Trophoblast cell (in vitro differentiated cells and primary cell): ENCODE results near the gene KLRC4.
A peak's percentile ranks its signal among the peaks of the same experiment; 100 is the strongest.

Source experiments
- DNase-seq, 2 donors: peaks; one replicate each; pipeline ENCODE4 v3.0.0-alpha.2; 2016
- H2AFZ ChIP-seq: 2 replicates; pipeline ENCODE4 v1.6.1; 2013; ENCODE audit warnings: low read length, moderate library complexity, mild to moderate bottlenecking; ENCODE audit not compliant: insufficient read depth, poor library complexity
- H2AK5ac ChIP-seq: 2 replicates; pipeline ENCODE4 v1.6.1; 2013; ENCODE audit warnings: mild to moderate bottlenecking, low read length
- H2BK120ac ChIP-seq: 2 replicates; pipeline ENCODE4 v1.6.1; 2013; ENCODE audit warnings: low read length, mild to moderate bottlenecking, moderate library complexity; ENCODE audit not compliant: insufficient read depth, poor library complexity
- H2BK12ac ChIP-seq: 2 replicates; pipeline ENCODE4 v1.6.1; 2013; ENCODE audit warnings: mild to moderate bottlenecking, low read length, moderate library complexity
- H2BK5ac ChIP-seq: 2 replicates; pipeline ENCODE4 v1.6.1; 2013; ENCODE audit warnings: low read length, low read depth, moderate library complexity, mild to moderate bottlenecking; ENCODE audit not compliant: poor library complexity
- H3K14ac ChIP-seq: 2 replicates; pipeline ENCODE4 v1.6.1; 2013; ENCODE audit warnings: mild to moderate bottlenecking, low read length
- H3K18ac ChIP-seq: 2 replicates; pipeline ENCODE4 v1.6.1; 2013; ENCODE audit warnings: mild to moderate bottlenecking, low read length
- H3K23ac ChIP-seq: 2 replicates; pipeline ENCODE4 v1.6.1; 2013; ENCODE audit warnings: low read length
- H3K27ac ChIP-seq: 2 replicates; pipeline ENCODE4 v1.5.1; 2013; ENCODE audit warnings: low read depth, mild to moderate bottlenecking, inconsistent platforms, low read length, moderate library complexity
- H3K27me3 ChIP-seq: 2 replicates; pipeline ENCODE4 v1.6.1; 2013; ENCODE audit warnings: inconsistent platforms, mild to moderate bottlenecking, low read length, moderate library complexity; ENCODE audit not compliant: insufficient read depth
- H3K36me3 ChIP-seq, 2 experiments: 1 replicate in 1 of 2; 2 replicates in 1 of 2; pipeline ENCODE4 v1.6.1; 2013; ENCODE audit warnings: low read length in 2 of 2, mild to moderate bottlenecking in 2 of 2, moderate library complexity in 1 of 2; ENCODE audit not compliant: insufficient read depth in 2 of 2, control insufficient read depth in 1 of 2
- H3K4ac ChIP-seq: 2 replicates; pipeline ENCODE4 v1.6.1; 2013; ENCODE audit warnings: low read depth, mild to moderate bottlenecking, low read length, moderate library complexity
- H3K4me1 ChIP-seq, 2 experiments: 1 replicate in 1 of 2; 2 replicates in 1 of 2; pipeline ENCODE4 v1.6.1; 2013; ENCODE audit warnings: low read length in 2 of 2, mild to moderate bottlenecking in 2 of 2, moderate library complexity in 1 of 2; ENCODE audit not compliant: insufficient read depth in 2 of 2, control insufficient read depth in 1 of 2
- H3K4me2 ChIP-seq: 2 replicates; pipeline ENCODE4 v1.6.1; 2013; ENCODE audit warnings: inconsistent platforms, mild to moderate bottlenecking, low read length, moderate library complexity
- H3K4me3 ChIP-seq: 2 replicates; pipeline ENCODE4 v1.5.1; 2013; ENCODE audit warnings: mild to moderate bottlenecking, low read depth, low read length, inconsistent platforms
- H3K79me1 ChIP-seq: one replicate; pipeline ENCODE4 v1.6.1; 2013; ENCODE audit warnings: low read length
- H3K79me2 ChIP-seq: 2 replicates; pipeline ENCODE4 v1.6.1; 2013; ENCODE audit warnings: low read length, mild to moderate bottlenecking; ENCODE audit not compliant: control insufficient read depth, insufficient read depth, poor library complexity
- H3K9ac ChIP-seq: 2 replicates; pipeline ENCODE4 v1.6.1; 2013; ENCODE audit warnings: mild to moderate bottlenecking, low read length
- H3K9me3 ChIP-seq: 2 replicates; pipeline ENCODE4 v1.6.1; 2013; ENCODE audit warnings: low read depth, mild to moderate bottlenecking, control low read depth, inconsistent platforms, low read length; ENCODE audit not compliant: insufficient read depth
- H4K12ac ChIP-seq: 2 replicates; pipeline ENCODE4 v1.6.1; 2013; ENCODE audit warnings: low read depth, mild to moderate bottlenecking, low read length, moderate library complexity
- H4K8ac ChIP-seq: 2 replicates; pipeline ENCODE4 v1.6.1; 2013; ENCODE audit warnings: low read depth, mild to moderate bottlenecking, low read length, moderate library complexity
- H4K91ac ChIP-seq: one replicate; pipeline ENCODE4 v1.6.1; 2013; ENCODE audit warnings: low read depth, mild to moderate bottlenecking, low read length, moderate library complexity
- WGBS: extraction: QIAGEN DNeasy Blood & Tissue Kit; methylation state at CpG from one replicate; pipeline ENCODE4 v1.1.7; 2013; ENCODE audit warnings: missing lambda C conversion rate; ENCODE audit not compliant: insufficient read length, insufficient coverage; ENCODE audit errors: extremely low coverage; 5-methylcytosine and 5-hydroxymethylcytosine counted together

Gene KLRC4

DNA sequence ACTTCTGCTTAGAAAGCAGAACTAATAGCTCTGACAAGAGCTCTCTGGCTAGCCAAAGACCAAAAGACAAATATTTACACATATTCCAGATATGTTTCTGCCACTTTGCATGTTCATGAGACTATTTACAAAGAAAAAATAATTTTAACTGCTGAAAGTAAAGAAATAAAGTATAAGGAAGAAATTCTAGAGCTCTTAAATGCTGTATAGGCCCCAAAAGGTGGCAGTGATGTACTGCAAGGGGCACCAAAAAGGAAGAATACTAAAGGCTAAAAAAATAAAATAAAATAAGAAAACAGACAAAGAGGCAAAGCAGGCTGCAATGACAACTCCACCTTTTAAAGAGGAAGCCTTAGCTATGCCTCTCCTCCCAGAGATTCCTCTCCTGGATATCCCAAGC is 42.7 kb downstream of the KLRC4 start:
- no peak overlapping the region for H3K4me3 ChIP-seq
- no peak overlapping the region for H4K12ac ChIP-seq
- H2BK12ac ChIP-seq = no peak overlapping the region
- no peaks in the 10 kb centered on the region for H3K27me3 ChIP-seq
- H4K8ac ChIP-seq = no peak overlapping the region
- H3K4ac ChIP-seq = no peak overlapping the region
- H2BK5ac ChIP-seq = no peak overlapping the region
- H2BK120ac ChIP-seq = no peak overlapping the region
- DNase-seq = no peak
- H3K79me1 ChIP-seq = peaks cover 23% of the 10 kb centered on the region
- no peak overlapping the region for H3K18ac ChIP-seq
- H3K23ac ChIP-seq = no peak overlapping the region
- H3K4me1 ChIP-seq = peaks cover 19 to 29% of the 10 kb centered on the region in 2 experiments
- H4K91ac ChIP-seq = no peak overlapping the region
- H3K4me2 ChIP-seq = no peak overlapping the region
- no peak overlapping the region for H3K14ac ChIP-seq
- H3K9me3 ChIP-seq = no peaks in the 10 kb centered on the region
- H3K79me2 ChIP-seq = peaks cover 4% of the 10 kb centered on the region
- no peak overlapping the region for H3K27ac ChIP-seq
- no peak overlapping the region for H3K9ac ChIP-seq
- H3K36me3 ChIP-seq = no peaks in the 10 kb centered on the region
- H2AK5ac ChIP-seq = no peak overlapping the region
- H2AFZ ChIP-seq = no peak overlapping the region

DNA sequence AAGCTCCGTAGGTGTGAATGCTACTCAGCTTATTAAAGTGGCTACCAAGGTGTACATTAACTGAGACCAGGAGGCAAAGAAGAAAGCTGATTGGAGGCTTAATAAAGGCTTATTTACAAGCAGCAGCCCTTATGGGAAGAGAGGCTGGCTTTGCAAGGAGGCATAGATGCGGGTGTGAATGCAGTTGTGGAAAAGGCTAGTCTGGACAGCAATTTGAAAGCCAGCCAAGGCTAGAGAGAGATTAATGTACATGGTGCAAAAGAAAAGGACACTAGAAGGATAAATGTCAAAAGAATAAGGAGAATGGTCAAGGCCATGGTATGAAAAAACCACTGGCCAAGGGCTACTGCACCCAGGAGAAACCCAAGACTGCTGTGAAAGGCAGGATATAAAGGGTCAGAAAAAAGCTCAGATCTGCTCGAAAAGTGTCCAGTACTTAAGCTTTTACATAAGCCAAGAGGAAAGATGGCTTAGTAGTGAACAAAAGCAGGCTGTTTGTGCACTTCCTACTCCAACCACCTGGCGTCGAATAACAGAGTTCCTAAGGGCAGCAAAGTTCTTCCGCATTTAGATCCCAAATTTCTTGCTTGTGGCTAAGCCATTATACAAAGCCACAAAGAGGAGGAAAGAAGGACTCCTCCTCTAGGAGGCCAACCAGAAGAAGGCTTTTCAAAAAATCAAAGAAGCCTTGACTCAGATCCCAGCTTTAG is 43.7 kb downstream of the KLRC4 start:
- Histone ChIP-seq H3K9ac (no peak overlapping the region), H3K79me2 (peaks cover 4% of the 10 kb centered on the region), H3K79me1 (peaks cover 26% of the 10 kb centered on the region), H2AFZ (peak overlapping the region; percentile 75), H4K12ac (no peak overlapping the region), H2AK5ac (no peak overlapping the region), H3K4me2 (peak overlapping the region; percentile 80), H4K91ac (peak overlapping the region; percentile 58), H2BK12ac (peak overlapping the region; percentile 65), H3K4me1 (peaks cover 23 to 33% of the 10 kb centered on the region in 2 experiments), H4K8ac (peak overlapping the region; percentile 72), H3K18ac (no peak overlapping the region), H2BK5ac (peak overlapping the region; percentile 61), H3K14ac (peak overlapping the region; percentile 79), H3K4ac (no peak overlapping the region), H2BK120ac (peak overlapping the region; percentile 52), H3K4me3 (no peak overlapping the region), H3K36me3 (no peaks in the 10 kb centered on the region), H3K23ac (no peak overlapping the region), H3K9me3 (no peaks in the 10 kb centered on the region), H3K27ac (peak overlapping the region; percentile 93), H3K27me3 (no peaks in the 10 kb centered on the region)
- DNase-seq = peak in 1 of 2 donors; percentile 46
- no CpG with 5 or more reads among the region's 6 CpGs for WGBS

DNA sequence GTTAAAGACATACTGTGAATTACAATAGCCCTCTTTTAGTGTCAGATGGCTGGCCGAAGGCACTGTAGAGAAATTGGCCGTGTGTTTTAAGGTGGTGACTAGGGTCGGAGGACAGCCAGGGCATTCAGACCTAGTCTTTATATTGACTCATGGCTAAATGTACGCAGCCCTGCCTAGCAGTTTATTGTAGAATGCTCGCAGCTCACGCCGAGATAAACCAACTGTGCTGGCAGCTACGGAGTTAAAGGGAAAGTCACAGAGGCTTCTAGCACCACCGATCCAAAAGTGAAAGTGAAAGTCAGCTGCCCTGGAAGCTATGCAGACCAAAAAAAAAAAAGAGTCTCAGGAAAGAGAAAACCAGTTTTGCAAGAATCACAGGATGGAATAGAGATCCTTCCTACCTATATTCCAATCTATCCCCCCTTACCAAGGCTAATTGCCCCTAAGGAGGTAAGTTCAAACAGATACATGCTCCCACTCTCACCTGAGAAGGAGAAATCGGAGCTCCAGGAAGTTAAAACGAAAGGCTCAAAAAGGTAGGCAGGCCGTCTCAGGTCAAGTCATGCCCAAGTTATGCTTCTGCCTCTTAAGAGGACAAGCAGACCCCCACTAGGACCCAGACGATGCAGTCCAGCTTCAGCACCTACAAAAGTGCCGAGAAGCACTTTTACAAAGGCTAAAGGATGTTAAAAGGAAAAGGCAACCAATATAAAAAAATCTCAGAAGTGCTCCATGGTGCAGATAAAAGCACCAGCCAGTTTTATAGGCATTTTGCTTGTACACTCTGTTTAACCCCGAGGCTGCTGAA is 44.5 kb downstream of the KLRC4 start:
- WGBS = no CpG with 5 or more reads among the region's 15 CpGs
- H3K14ac ChIP-seq = peak overlapping the region; percentile 76
- H3K9me3 ChIP-seq = no peaks in the 10 kb centered on the region
- peaks cover 26% of the 10 kb centered on the region for H3K79me1 ChIP-seq
- H4K8ac ChIP-seq = peak overlapping the region; percentile 91
- DNase-seq = peak; percentile 70 to 90
- H2BK12ac ChIP-seq = no peak overlapping the region
- H4K12ac ChIP-seq = peak overlapping the region; percentile 56
- H3K27me3 ChIP-seq = no peaks in the 10 kb centered on the region
- H2AK5ac ChIP-seq = no peak overlapping the region
- peak overlapping the region; percentile 73 for H2BK5ac ChIP-seq
- peak overlapping the region; percentile 80 for H3K4me2 ChIP-seq
- H2AFZ ChIP-seq = no peak overlapping the region
- no peak overlapping the region for H3K23ac ChIP-seq
- H3K4ac ChIP-seq = no peak overlapping the region
- H3K36me3 ChIP-seq = no peaks in the 10 kb centered on the region
- H3K9ac ChIP-seq = peak overlapping the region; percentile 57
- peak overlapping the region; percentile 86 for H3K18ac ChIP-seq
- peaks cover 23 to 33% of the 10 kb centered on the region in 2 experiments for H3K4me1 ChIP-seq
- H2BK120ac ChIP-seq = peak overlapping the region; percentile 92
- H4K91ac ChIP-seq = peak overlapping the region; percentile 96
- H3K4me3 ChIP-seq = peak overlapping the region; percentile 66
- peak overlapping the region; percentile 93 for H3K27ac ChIP-seq
- H3K79me2 ChIP-seq = peaks cover 4% of the 10 kb centered on the region

DNA sequence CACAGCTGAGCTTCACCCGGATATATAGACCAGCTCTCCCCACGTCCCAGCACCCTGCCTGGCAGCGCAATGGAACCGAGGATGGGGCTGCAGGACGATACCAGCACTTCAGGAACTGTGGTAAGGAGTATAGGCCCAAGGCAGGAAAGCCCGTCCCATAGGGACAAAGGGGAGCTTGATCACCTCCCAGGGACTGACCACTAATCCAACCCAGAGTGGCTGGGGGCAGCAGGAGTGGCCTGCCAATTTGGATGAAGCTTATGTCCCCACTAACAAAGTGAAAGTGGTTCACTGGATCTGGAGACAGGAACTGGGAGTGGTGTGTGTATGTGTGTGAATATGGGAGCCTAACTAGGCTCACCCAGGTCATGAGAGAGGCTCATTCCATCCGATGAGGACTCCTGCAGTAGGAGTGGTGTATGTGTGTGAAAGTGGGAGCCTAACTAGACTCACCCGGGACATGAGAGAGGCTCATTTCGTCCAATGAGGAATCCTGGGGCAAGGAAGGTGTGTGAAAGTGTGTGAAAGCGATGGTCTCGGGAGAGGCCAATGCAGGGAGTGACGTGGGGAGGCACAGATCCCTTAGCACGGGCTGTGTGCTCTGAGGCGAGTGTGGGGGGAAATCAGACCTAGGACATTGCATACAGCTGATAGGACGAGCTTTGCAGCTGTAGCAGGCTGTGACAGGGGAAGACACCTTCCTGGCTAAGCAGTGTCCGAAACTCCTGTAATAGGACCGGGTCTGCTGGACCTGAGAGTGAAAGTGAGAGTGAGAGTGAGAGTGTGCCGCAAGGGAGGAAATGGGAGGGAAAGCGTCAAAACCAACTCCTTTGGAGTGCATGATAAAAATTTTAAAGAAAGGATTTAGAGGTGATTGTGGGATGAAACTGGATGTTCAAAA is 45.4 kb downstream of the KLRC4 start:
- Histone ChIP-seq H3K36me3 (no peaks in the 10 kb centered on the region), H3K23ac (no peak overlapping the region), H3K4me3 (peak overlapping the region; percentile 13), H3K79me1 (peaks cover 26% of the 10 kb centered on the region), H3K27me3 (no peaks in the 10 kb centered on the region), H3K9me3 (no peaks in the 10 kb centered on the region), H2AFZ (peak overlapping the region; percentile 85), H4K12ac (peak overlapping the region; percentile 71), H3K27ac (peak overlapping the region; percentile 93), H3K4me2 (peak overlapping the region; percentile 80), H4K91ac (peak overlapping the region; percentile 96), H3K9ac (no peak overlapping the region), H3K79me2 (peaks cover 4% of the 10 kb centered on the region), H2BK120ac (peak overlapping the region; percentile 92), H4K8ac (peak overlapping the region; percentile 91), H3K4me1 (peaks cover 23 to 33% of the 10 kb centered on the region in 2 experiments), H3K14ac (peak overlapping the region; percentile 91), H3K18ac (peak overlapping the region; percentile 70), H2BK5ac (peak overlapping the region; percentile 73), H2AK5ac (peak overlapping the region; percentile 93), H3K4ac (peak overlapping the region; percentile 94), H2BK12ac (peak overlapping the region; percentile 88)
- DNase-seq = peak; percentile 21 to 48
- WGBS = no CpG with 5 or more reads among the region's 19 CpGs
